Fibroblast of skin of right biceps (primary cell): Measurements from ENCODE around the gene GNAQ.

ENCODE experiments used
- DNase-seq: peaks from one replicate; pipeline ENCODE4 v3.0.0-alpha.2; 2013

The GNAQ gene

GRCh38 chr9:77833561-77834429 is 197.8 kb downstream of the GNAQ start:
- DNase-seq: peak; percentile 53

- no peak for DNase-seq
Measured at GRCh38 chr9:77832639-77833038, 199.0 kb downstream of the GNAQ start.

GRCh38 chr9:77831781-77832180 is 199.8 kb downstream of the GNAQ start:
- no peak for DNase-seq

- DNase-seq: peak; percentile 46
Measured at GRCh38 chr9:77830618-77831285, 200.9 kb downstream of the GNAQ start.

- peak; percentile 22 for DNase-seq
Measured at GRCh38 chr9:77829420-77829819, 202.2 kb downstream of the GNAQ start.

- no peak for DNase-seq
Measured at GRCh38 chr9:77827104-77827784, 204.4 kb downstream of the GNAQ start.

- DNase-seq: no peak
Measured at GRCh38 chr9:77826621-77827020, 205.0 kb downstream of the GNAQ start.

- DNase-seq: no peak
Measured at GRCh38 chr9:77826116-77826515, 205.5 kb downstream of the GNAQ start.

- no peak for DNase-seq
Measured at GRCh38 chr9:77825361-77825760, 206.2 kb downstream of the GNAQ start.

GRCh38 chr9:77820293-77820954 is 211.2 kb downstream of the GNAQ start:
- DNase-seq: peak; percentile 79

GRCh38 chr9:77819657-77820056 is 212.0 kb downstream of the GNAQ start:
- no peak for DNase-seq

- DNase-seq: no peak
Measured at GRCh38 chr9:77817590-77818311, 213.9 kb downstream of the GNAQ start.

GRCh38 chr9:77816641-77817341 is 214.8 kb downstream of the GNAQ start:
- no peak for DNase-seq

- no peak for DNase-seq
Measured at GRCh38 chr9:77815260-77815659, 216.4 kb downstream of the GNAQ start.

- DNase-seq: no peak
Measured at GRCh38 chr9:77811832-77812231, 219.8 kb downstream of the GNAQ start.

GRCh38 chr9:77810637-77811119 is 220.9 kb downstream of the GNAQ start:
- DNase-seq: no peak

GRCh38 chr9:77810047-77810446 is 221.6 kb downstream of the GNAQ start:
- DNase-seq: no peak

- peak; percentile 25 for DNase-seq
Measured at GRCh38 chr9:77809552-77809951, 222.1 kb downstream of the GNAQ start.

- no peak for DNase-seq
Measured at GRCh38 chr9:77808751-77809081, 222.9 kb downstream of the GNAQ start.

GRCh38 chr9:77807846-77808750 is 223.5 kb downstream of the GNAQ start:
- no peak for DNase-seq

- peak; percentile 95 for DNase-seq
Measured at GRCh38 chr9:77807281-77807683, 224.3 kb downstream of the GNAQ start.
